Left lung (tissue), 10 donors: Measurements from ENCODE around the gene PRICKLE4. TPM values are rescaled to one million over a fixed set of nuclear protein-coding genes. Genes with fewer than 3 reads are reported as not detected.

ENCODE experiments used
- ATAC-seq: fragments of 200-7000 bp; cut with Tn5 transposase; one replicate; pipeline ENCODE4 v1.9.1; 2020; ENCODE audit warnings: moderate library complexity
- DNase-seq, 4 donors: peaks; one replicate each; pipeline ENCODE4 v3.0.0-alpha.2; 2013 to 2020
- H3K27ac ChIP-seq, 2 donors: fragments of 200-600 bp; sonication (generic) in 1 of 2; one replicate each; pipeline versions ENCODE4 v1.5.0 to v1.8.0; 2020 to 2021
- H3K27me3 ChIP-seq, 2 donors: fragments of 200-600 bp; sonication (generic) in 1 of 2; one replicate each; pipeline versions ENCODE4 v1.5.0 to v1.8.0; 2020 to 2021
- H3K36me3 ChIP-seq, 2 donors: fragments of 200-600 bp; sonication (generic) in 1 of 2; one replicate each; pipeline versions ENCODE4 v1.5.0 to v1.8.0; 2020 to 2021
- H3K4me1 ChIP-seq, 2 donors: fragments of 200-600 bp; one replicate each; pipeline ENCODE4 v1.8.0; 2021
- H3K4me3 ChIP-seq, 2 donors: fragments of 200-600 bp; sonication (generic) in 1 of 2; one replicate each; pipeline versions ENCODE4 v1.5.0 to v1.8.0; 2020 to 2021; ENCODE audit warnings: mild to moderate bottlenecking in 1 of 2
- H3K9me3 ChIP-seq, 2 donors: fragments of 200-600 bp; sonication (generic) in 1 of 2; one replicate each; pipeline versions ENCODE4 v1.5.0 to v1.8.0; 2020 to 2021
- intact Hi-C, 2 donors: fragments of 100-400 bp; cut with DNase I; formaldehyde crosslinking; loops; one replicate each; pipeline versions ENCODE4 v1.11.2 to v1.14.2; 2022
- polyA plus RNA-seq, 6 donors: library from polyadenylated mRNA; unstranded; fragments of 120-200 nt; gene quantifications; one replicate each; pipeline ENCODE4 v1.2.1, GENCODE V29; 2013; ENCODE audit not compliant: insufficient read length in 6 of 6
- total RNA-seq, 2 donors: library from RNA; stranded (reverse); fragmentation: NEBNext Ultra II Directional; extraction: Animal tissue kit (Norgen Biotek cat#: 25700); gene quantifications; one replicate each; pipeline ENCODE4 v1.2.1, GENCODE V29; 2021
- TF ChIP-seq, protein P1 (sequence below), 2 donors: fragments of 200-600 bp; sonication (generic) in 1 of 2; IDR thresholded peaks; one replicate each; pipeline versions ENCODE4 v1.5.0 to v1.8.0; 2021; ENCODE audit warnings: antibody characterized with exemption in 2 of 2
- donor health status: DM: no; HTN: yes; CAD: no.
- donor health status: DM: no; HTN: no; CAD: no.

Gene PRICKLE4
- total and polyA plus RNA-seq, 8 donors = 4.5 to 13.7 (median 10.3) TPM

DNA sequence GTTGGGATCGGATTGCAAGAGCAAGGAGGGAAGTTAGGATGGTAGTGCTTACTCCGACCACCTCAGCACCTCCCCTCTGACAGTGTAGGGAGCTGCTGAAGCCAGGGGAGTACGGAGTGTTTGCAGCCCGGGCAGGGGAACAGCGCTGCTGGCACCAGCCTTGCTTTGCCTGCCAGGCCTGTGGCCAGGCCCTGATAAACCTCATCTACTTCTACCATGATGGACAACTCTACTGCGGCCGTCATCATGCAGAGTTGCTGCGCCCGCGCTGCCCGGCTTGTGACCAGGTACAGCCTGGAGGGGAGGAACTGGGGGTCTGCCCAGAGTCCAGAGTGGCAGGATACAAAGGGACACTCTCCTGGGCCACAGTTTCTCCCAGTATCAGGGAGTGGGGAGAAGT, 4.7 kb downstream of the PRICKLE4 start:
- intact Hi-C loops = no loop called here
- no peak for DNase-seq
- H3K27me3 ChIP-seq = no peaks in the 10 kb centered on the region
- H3K27ac ChIP-seq = peak overlapping the region; percentile 13 to 41
- peak overlapping the region in 1 of 2 donors; percentile 69 for H3K4me3 ChIP-seq
- no peak for ATAC-seq
- peaks cover 17 to 66% of the 10 kb centered on the region in 2 donors for H3K4me1 ChIP-seq
- no peaks in the 10 kb centered on the region for H3K9me3 ChIP-seq
- H3K36me3 ChIP-seq = peaks cover 0 to 13% of the 10 kb centered on the region in 2 donors
- TF ChIP-seq, protein P1, sequence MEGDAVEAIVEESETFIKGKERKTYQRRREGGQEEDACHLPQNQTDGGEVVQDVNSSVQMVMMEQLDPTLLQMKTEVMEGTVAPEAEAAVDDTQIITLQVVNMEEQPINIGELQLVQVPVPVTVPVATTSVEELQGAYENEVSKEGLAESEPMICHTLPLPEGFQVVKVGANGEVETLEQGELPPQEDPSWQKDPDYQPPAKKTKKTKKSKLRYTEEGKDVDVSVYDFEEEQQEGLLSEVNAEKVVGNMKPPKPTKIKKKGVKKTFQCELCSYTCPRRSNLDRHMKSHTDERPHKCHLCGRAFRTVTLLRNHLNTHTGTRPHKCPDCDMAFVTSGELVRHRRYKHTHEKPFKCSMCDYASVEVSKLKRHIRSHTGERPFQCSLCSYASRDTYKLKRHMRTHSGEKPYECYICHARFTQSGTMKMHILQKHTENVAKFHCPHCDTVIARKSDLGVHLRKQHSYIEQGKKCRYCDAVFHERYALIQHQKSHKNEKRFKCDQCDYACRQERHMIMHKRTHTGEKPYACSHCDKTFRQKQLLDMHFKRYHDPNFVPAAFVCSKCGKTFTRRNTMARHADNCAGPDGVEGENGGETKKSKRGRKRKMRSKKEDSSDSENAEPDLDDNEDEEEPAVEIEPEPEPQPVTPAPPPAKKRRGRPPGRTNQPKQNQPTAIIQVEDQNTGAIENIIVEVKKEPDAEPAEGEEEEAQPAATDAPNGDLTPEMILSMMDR (IDR thresholded peaks at IDR 0.05) = no peak

DNA sequence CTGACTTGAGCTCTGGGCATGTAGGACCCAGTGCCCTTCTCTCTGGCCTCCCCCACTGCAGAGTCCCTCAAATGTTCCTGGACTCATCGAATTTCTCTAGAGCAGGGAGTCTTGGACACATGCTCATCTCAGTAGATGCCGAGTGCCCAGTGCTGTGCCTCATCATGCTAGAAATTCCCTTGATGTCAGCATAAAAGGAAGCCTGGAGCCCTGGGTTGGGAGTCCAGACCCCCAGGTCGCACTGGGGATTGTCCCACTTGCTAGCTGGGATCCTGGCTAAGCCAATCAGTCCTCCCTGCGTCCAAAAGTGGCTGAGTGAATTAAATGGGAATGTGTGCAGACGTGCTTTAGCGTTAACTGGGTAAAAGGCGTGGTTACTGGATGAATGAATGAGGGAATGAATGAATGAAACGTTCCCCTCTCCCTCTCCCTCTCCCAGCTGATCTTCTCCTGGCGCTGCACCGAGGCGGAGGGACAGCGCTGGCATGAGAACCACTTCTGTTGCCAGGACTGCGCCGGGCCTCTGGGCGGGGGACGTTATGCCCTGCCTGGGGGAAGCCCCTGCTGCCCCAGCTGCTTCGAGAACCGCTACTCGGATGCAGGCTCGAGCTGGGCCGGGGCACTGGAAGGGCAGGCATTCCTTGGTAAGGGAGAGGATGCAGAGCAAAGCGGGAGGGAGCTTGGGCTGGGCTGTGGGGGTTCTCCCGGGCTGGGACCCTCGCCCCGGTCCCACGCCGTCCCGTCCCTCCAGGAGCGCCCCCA, 5.3 kb downstream of the PRICKLE4 start:
- Histone ChIP-seq H3K36me3 (peaks cover 0 to 19% of the 10 kb centered on the region in 2 donors), H3K27ac (peak overlapping the region; percentile 95 to 97), H3K9me3 (no peaks in the 10 kb centered on the region), H3K4me1 (peaks cover 16 to 64% of the 10 kb centered on the region in 2 donors), H3K27me3 (no peaks in the 10 kb centered on the region), H3K4me3 (peak overlapping the region; percentile 69 to 87)
- intact Hi-C loops = no loop called here
- TF ChIP-seq, protein P1 (IDR thresholded peaks at IDR 0.05) = no peak
- ATAC-seq (no peak), DNase-seq (peak in 1 of 4 donors; percentile 24)

DNA sequence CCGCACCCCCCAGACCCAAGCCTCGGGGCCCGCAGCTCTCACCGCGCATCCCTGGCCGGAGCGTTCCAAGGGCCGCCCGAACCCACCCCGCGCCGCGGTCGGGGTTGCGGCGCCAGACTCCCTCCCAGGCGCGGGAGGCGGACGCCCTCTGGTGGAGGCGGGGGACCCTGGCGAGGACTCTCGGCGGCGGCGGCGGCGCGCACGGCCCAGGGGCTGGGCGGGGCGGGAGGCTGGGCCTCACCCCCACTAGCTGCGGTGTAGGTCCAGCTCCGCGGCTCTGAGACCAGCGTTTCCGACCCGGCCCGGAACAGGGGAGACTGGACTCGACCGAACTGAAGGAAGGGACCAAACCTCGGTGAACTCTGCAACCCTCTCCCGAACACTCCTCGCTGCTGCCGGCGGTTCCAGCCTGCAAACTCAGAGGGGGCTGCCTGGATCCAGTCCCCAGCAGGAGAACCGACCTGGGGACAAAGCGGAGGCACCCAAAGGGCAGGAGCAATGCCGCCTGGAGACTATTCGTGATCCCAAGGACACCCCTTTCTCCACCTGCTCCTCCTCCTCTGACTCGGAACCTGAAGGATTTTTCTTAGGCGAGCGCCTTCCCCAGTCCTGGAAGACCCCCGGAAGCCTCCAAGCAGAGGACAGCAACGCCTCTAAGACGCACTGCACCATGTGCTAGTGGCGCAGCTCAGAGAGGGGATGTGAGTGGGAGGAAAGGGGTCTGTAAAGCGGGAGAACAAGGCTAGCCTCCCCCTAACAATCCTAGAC, 6.1 kb downstream of the PRICKLE4 start:
- peaks cover 9 to 57% of the 10 kb centered on the region in 2 donors for H3K4me1 ChIP-seq
- peak overlapping the region; percentile 95 to 97 for H3K27ac ChIP-seq
- peak overlapping the region; percentile 69 to 87 for H3K4me3 ChIP-seq
- TF ChIP-seq, protein P1 (IDR thresholded peaks at IDR 0.05) = peak; percentile 73 to 95
- DNase-seq = peak; percentile 85 to 99 (median 89)
- intact Hi-C loops = no loop called here
- no peaks in the 10 kb centered on the region for H3K27me3 ChIP-seq
- no peaks in the 10 kb centered on the region for H3K9me3 ChIP-seq
- ATAC-seq = peak; percentile 88
- peaks cover 0 to 27% of the 10 kb centered on the region in 2 donors for H3K36me3 ChIP-seq

DNA sequence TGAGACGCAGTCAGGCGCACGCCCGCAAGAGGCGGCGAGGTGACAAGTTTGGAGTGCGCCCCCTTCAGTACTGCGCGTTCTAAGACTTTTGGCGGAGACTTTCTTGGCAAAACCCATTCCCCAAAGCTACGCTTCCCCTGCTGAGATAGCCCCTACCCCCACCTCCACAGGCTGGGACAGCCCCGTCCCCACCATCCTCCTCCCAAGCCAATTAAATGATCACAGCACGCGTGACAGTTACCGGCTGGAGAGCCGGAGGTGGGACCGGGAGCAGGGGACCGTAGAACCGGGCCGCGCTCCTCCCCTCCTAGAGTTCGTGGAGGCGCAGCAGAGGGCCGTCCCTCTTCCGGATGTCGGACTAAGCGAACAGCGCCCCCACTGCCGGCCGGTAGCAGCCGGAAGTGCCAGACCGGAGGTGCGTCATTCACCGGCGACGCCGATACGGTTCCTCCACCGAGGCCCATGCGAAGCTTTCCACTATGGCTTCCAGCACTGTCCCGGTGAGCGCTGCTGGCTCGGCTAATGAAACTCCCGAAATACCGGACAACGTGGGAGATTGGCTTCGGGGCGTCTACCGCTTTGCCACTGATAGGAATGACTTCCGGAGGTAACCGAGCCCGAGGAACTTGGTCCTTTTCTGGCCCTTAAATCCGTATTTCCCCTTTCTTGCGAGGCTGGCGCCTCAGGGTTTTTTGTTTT, 6.8 kb downstream of the PRICKLE4 start, which contains the start of gene TOMM6:
TSS of gene TOMM6 (plus strand) at position 476 of the 699 bp plus-strand sequence. CDS start at position 480, 4 bp downstream.
- intact Hi-C loops = no loop called here

More for the DNA sequence above, 6.8 kb downstream of the PRICKLE4 start, which contains the start of gene TOMM6:
- H3K36me3 ChIP-seq = peaks cover 0 to 34% of the 10 kb centered on the region in 2 donors
- no peaks in the 10 kb centered on the region for H3K9me3 ChIP-seq
- H3K4me1 ChIP-seq = peaks cover 9 to 53% of the 10 kb centered on the region in 2 donors
- H3K4me3 ChIP-seq = peak within 1 kb of the TSS; percentile 69 to 87
- ATAC-seq = peak; percentile 86
- TF ChIP-seq, protein P1 (IDR thresholded peaks at IDR 0.05) = peak; percentile 83 to 98
- DNase-seq = peak; percentile 96 to 99 (median 97)
- no peaks in the 10 kb centered on the region for H3K27me3 ChIP-seq
- peak within 1 kb of the TSS; percentile 95 to 97 for H3K27ac ChIP-seq
